ENCODE data around the gene C16orf95.

GRCh38 chr16:87255866-87256265, 61.3 kb downstream of the C16orf95 start:
- no peak for TF ChIP-seq CTCF (IDR thresholded peaks at IDR 0.05)
- TF ChIP-seq POLR2A (IDR thresholded peaks at IDR 0.05), result no peak
